H1 (cell line): ENCODE data around the gene ARAP3. TPM values are rescaled to one million over a fixed set of nuclear protein-coding genes. Genes with fewer than 3 reads are reported as not detected.

Experiments
- BRCA1 ChIP-seq: IDR thresholded peaks from 2 replicates; pipeline ENCODE4 v1.6.1; 2012; ENCODE audit warnings: low read depth, low read length, improper control_type of control experiment
- GABPA ChIP-seq: IDR thresholded peaks from 2 replicates; pipeline ENCODE4 v1.6.1; 2011; ENCODE audit warnings: mild to moderate bottlenecking, low read length, moderate library complexity, borderline replicate concordance; ENCODE audit not compliant: insufficient read depth
- GTF2F1 ChIP-seq: IDR thresholded peaks from 2 replicates; pipeline ENCODE4 v1.6.1; 2012; ENCODE audit warnings: low read depth, low read length, improper control_type of control experiment, borderline replicate concordance
- HDAC2 ChIP-seq, 2 experiments: fragments of 300-600 bp in 1 of 2; sonication (generic) in 1 of 2; IDR thresholded peaks; 2 replicates each; pipeline ENCODE4 v1.6.1; 2011 to 2012; ENCODE audit warnings: low read depth in 2 of 2, low read length in 2 of 2, mild to moderate bottlenecking in 2 of 2, moderate library complexity in 2 of 2, borderline replicate concordance in 1 of 2, inconsistent platforms in 1 of 2
- KDM1A ChIP-seq: fragments of 200-600, 300-600 bp; sonication (generic); IDR thresholded peaks from 2 replicates; pipeline ENCODE4 v1.7.1; 2016; ENCODE audit warnings: mild to moderate bottlenecking, low read length, borderline replicate concordance
- KDM5A ChIP-seq: fragments of 200-600 bp; IDR thresholded peaks from 2 replicates; pipeline ENCODE4 v1.7.1; 2012; ENCODE audit warnings: mild to moderate bottlenecking, low read length, inconsistent platforms, mixed read lengths
- NRF1 ChIP-seq: IDR thresholded peaks from 2 replicates; pipeline ENCODE4 v1.6.1; 2011; ENCODE audit warnings: mild to moderate bottlenecking, low read depth, low read length, improper control_type of control experiment
- RAD21 ChIP-seq, 2 experiments: IDR thresholded peaks in 1 of 2; conservative IDR thresholded peaks in 1 of 2; 2 replicates each; pipeline ENCODE4 v1.6.1; 2011; ENCODE audit warnings: low read depth in 2 of 2, low read length in 2 of 2, improper control_type of control experiment in 1 of 2, inconsistent platforms in 1 of 2, mild to moderate bottlenecking in 1 of 2, moderate library complexity in 1 of 2
- RBBP5 ChIP-seq: IDR thresholded peaks from 2 replicates; pipeline ENCODE4 v1.7.1; 2012; ENCODE audit warnings: low read depth, mild to moderate bottlenecking, inconsistent platforms, low read length, moderate library complexity, borderline replicate concordance
- RFX5 ChIP-seq: IDR thresholded peaks from 2 replicates; pipeline ENCODE4 v1.6.1; 2011; ENCODE audit warnings: low read depth, low read length, improper control_type of control experiment, borderline replicate concordance
- RNF2 ChIP-seq: fragments of 200-900, 300-1000 bp; sonication (generic); IDR thresholded peaks from 2 replicates; pipeline ENCODE4 v1.7.1; 2016; ENCODE audit warnings: borderline replicate concordance, low read depth, mild to moderate bottlenecking, antibody characterized with exemption, low read length; ENCODE audit not compliant: poor library complexity, severe bottlenecking; ENCODE audit errors: missing control alignments
- SAP30 ChIP-seq: fragments of 300-600 bp; sonication (generic); IDR thresholded peaks from 2 replicates; pipeline ENCODE4 v1.7.1; 2012; ENCODE audit warnings: low read length, moderate library complexity, mild to moderate bottlenecking, inconsistent platforms; ENCODE audit not compliant: insufficient read depth, insufficient replicate concordance
- SIRT6 ChIP-seq: IDR thresholded peaks from one replicate; pipeline ENCODE4 v1.7.1; 2012; ENCODE audit warnings: low read length, inconsistent platforms
- SP2 ChIP-seq: IDR thresholded peaks from 2 replicates; pipeline ENCODE4 v1.6.1; 2012; ENCODE audit warnings: mild to moderate bottlenecking, low read length, inconsistent platforms
- SRF ChIP-seq: IDR thresholded peaks from 2 replicates; pipeline ENCODE4 v1.6.1; 2011; ENCODE audit warnings: mild to moderate bottlenecking, low read depth, low read length, moderate library complexity
- TEAD4 ChIP-seq: IDR thresholded peaks from 2 replicates; pipeline ENCODE4 v1.6.1; 2012; ENCODE audit warnings: low read depth, low read length, inconsistent platforms, mixed read lengths
- YY1 ChIP-seq: IDR thresholded peaks from 2 replicates; pipeline ENCODE4 v1.6.1; 2011; ENCODE audit warnings: low read depth, mild to moderate bottlenecking, low read length
- polyA plus RNA-seq, 7 experiments: library from polyadenylated mRNA; depleted of rRNA in 3 of 7; stranded (reverse) in 5 of 7; unstranded in 2 of 7; fragments of >200 nt in 5 of 7; fragments of 200-250 nt in 2 of 7; gene quantifications; 1 replicate in 5 of 7; 2 replicates in 1 of 7; 4 replicates in 1 of 7; pipeline versions ENCODE4 v1.2.1 to v1.2.3, GENCODE V29; 2011 to 2013; ENCODE audit warnings: missing spikeins in 2 of 7, mixed read lengths in 2 of 7
- total RNA-seq: library from RNA; stranded (reverse); fragmentation: NEBNext Ultra II Directional; extraction: Animal tissue kit (Norgen Biotek cat#: 25700); gene quantifications from 2 replicates; pipeline ENCODE4 v1.2.1, GENCODE V29; 2021
- TF ChIP-seq, protein P1 (sequence below): IDR thresholded peaks from 2 replicates; pipeline ENCODE4 v1.6.1; 2012; ENCODE audit warnings: inconsistent platforms
- TF ChIP-seq, protein P2 (sequence below): IDR thresholded peaks from 2 replicates; pipeline ENCODE4 v1.6.1; 2012; ENCODE audit warnings: low read length, inconsistent platforms
- TF ChIP-seq, protein P3 (sequence below): IDR thresholded peaks from 2 replicates; pipeline ENCODE4 v1.6.1; 2012; ENCODE audit warnings: inconsistent platforms

The ARAP3 gene
- total and polyA plus RNA-seq, 2 of the 8 experiments (the other 6 are each of a cell fraction or from before 2014, with no cell fraction given) = 14.4 to 48.6 TPM

DNA sequence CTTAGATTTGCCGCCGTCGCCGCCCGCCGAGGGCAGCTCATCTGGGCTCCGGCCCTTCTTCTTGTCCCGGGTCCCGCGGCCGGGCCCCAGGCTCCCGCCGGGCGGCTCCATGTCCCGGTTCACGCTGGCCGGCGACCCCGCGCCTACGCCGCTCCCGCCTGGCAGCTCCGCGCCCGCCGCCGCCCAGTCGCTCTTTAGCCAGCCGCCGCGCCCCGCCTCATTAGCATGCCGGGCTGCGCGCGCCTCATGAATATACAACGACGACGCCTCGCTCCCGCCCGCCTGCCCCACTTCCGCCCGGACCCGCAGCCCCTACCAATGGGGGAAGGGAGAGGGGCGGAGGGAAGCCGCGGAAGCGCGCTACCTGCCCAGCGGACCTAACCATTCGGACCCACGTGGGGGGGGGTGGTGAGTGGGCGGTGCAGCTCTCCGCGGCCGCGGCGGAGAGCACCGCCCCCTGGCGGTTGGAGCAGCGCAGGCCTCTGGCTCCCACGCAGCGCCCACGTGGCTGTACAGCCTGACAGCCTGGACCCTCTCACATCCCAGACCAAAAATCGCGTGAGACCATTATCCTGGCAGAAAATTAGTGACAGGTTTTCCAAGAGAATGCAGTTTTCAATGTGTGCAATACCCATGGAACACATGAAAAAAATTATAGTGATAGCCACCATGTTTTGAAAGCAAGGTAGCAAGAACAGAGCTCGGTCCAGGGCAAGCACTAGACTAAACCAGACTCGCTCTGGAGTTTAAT is 63.1 kb downstream of the ARAP3 start, which contains the start of gene DIAPH1 (continued):
- TF ChIP-seq RFX5 (no peak), TEAD4 (no peak), KDM1A (peak; percentile 33; the same call in 1 of the 2 replicates), RAD21 (IDR thresholded peaks at IDR 0.05 in 1 of 2, conservative IDR thresholded peaks at IDR 0.05 in 1 of 2; ENCODE audit: low read depth in 2 of 2, low read length in 2 of 2) (peak; percentile 63 to 74), BRCA1 (peak; percentile 45; the same call in 1 of the 2 replicates), SIRT6 (no peak), RNF2 (no peak), GTF2F1 (no peak; the same call in 1 of the 2 replicates), RBBP5 (no peak; the same call in 1 of the 2 replicates), NRF1 (peak; percentile 30; the same call in 1 of the 2 replicates), SAP30 (no peak), KDM5A (no peak), SRF (peak; percentile 41; the same call in 1 of the 2 replicates), SP2 (no peak), YY1 (peak; percentile 50; the same call in 1 of the 2 replicates), HDAC2 (IDR thresholded peaks at IDR 0.05; ENCODE audit: borderline replicate concordance in 1 of 2, low read depth in 2 of 2, low read length in 2 of 2) (peak; percentile 8 to 96; a peak in 3 of 4 replicates), GABPA (no peak)
- TF ChIP-seq, protein P1, sequence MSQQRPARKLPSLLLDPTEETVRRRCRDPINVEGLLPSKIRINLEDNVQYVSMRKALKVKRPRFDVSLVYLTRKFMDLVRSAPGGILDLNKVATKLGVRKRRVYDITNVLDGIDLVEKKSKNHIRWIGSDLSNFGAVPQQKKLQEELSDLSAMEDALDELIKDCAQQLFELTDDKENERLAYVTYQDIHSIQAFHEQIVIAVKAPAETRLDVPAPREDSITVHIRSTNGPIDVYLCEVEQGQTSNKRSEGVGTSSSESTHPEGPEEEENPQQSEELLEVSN = peak; percentile 88
- TF ChIP-seq, protein P2, sequence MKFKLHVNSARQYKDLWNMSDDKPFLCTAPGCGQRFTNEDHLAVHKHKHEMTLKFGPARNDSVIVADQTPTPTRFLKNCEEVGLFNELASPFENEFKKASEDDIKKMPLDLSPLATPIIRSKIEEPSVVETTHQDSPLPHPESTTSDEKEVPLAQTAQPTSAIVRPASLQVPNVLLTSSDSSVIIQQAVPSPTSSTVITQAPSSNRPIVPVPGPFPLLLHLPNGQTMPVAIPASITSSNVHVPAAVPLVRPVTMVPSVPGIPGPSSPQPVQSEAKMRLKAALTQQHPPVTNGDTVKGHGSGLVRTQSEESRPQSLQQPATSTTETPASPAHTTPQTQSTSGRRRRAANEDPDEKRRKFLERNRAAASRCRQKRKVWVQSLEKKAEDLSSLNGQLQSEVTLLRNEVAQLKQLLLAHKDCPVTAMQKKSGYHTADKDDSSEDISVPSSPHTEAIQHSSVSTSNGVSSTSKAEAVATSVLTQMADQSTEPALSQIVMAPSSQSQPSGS = no peak
- TF ChIP-seq, protein P3, sequence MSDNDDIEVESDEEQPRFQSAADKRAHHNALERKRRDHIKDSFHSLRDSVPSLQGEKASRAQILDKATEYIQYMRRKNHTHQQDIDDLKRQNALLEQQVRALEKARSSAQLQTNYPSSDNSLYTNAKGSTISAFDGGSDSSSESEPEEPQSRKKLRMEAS = peak; percentile 96
